ENCODE results near the gene MYO18B. TPM values are rescaled to one million over a fixed set of nuclear protein-coding genes. Genes with fewer than 3 reads are reported as not detected.

Gene MYO18B
- total and polyA plus RNA-seq, 2 donors (not counting 3 experiments of a cell fraction or from before 2014, with no cell fraction given) = 0.01 TPM; not detected in 1

GRCh38 chr22:25818541-25818940, 76.6 kb downstream of the MYO18B start:
- DNase-seq (ENCODE audit: low read depth, low spot score) = no peak
- Histone ChIP-seq H3K36me3 (ENCODE audit: control insufficient read depth in 2 of 2, extremely low read depth in 1 of 2, insufficient read depth in 2 of 2, low read length in 2 of 2) (no peaks in the 10 kb centered on the region), H3K4me1 (ENCODE audit: control insufficient read depth, extremely low read depth, insufficient read depth, low read length) (no peaks in the 10 kb centered on the region), H3K9me3 (replicated peaks; ENCODE audit: control insufficient read depth, insufficient read depth, low read length) (no peaks in the 10 kb centered on the region), H3K4me3 (replicated peaks in 1 of 3; ENCODE audit: insufficient read depth in 1 of 3, low read depth in 1 of 3, low read length in 3 of 3) (no peak overlapping the region), H3K9ac (replicated peaks; ENCODE audit: extremely low read depth, insufficient read depth, low read length) (no peak overlapping the region), H3K79me2 (ENCODE audit: control insufficient read depth, insufficient read depth, low read length) (no peaks in the 10 kb centered on the region), H2AFZ (ENCODE audit: low read depth, low read length) (no peak overlapping the region), H4K20me1 (replicated peaks; ENCODE audit: control insufficient read depth, extremely low read depth, insufficient read depth, low read length) (no peaks in the 10 kb centered on the region), H3K9me1 (replicated peaks; ENCODE audit: control insufficient read depth, extremely low read depth, insufficient read depth, low read length) (no peaks in the 10 kb centered on the region), H3K27me3 (ENCODE audit: control insufficient read depth in 2 of 2, insufficient read depth in 2 of 2, low read length in 2 of 2) (no peaks in the 10 kb centered on the region), H3K27ac (ENCODE audit: insufficient read depth, low read depth, low read length) (no peak overlapping the region), H3K4me2 (ENCODE audit: insufficient read depth, low read length) (no peak overlapping the region)
- intact Hi-C loops (cut with micrococcal nuclease) = no loop called here
- CTCF ChIA-PET = no interaction called here
- no TSS peak for BruUV-seq (replicated peaks)
- no peak for FAIRE-seq
- TF ChIP-seq EZH2 (IDR thresholded peaks at IDR 0.05; ENCODE audit: borderline replicate concordance, low read depth, low read length, severe bottlenecking) (no peak), GATA2 (IDR thresholded peaks at IDR 0.05; ENCODE audit: insufficient read depth, insufficient read length, low read depth, low read length) (no peak), POLR2AphosphoS5 (IDR thresholded peaks at IDR 0.05; ENCODE audit: insufficient read depth, low read depth, low read length) (no peak), MAX (IDR thresholded peaks at IDR 0.05; ENCODE audit: insufficient read depth, insufficient read length) (no peak), POLR2A (IDR thresholded peaks at IDR 0.05; ENCODE audit: low read depth, low read length) (no peak), MYC (IDR thresholded peaks at IDR 0.05; ENCODE audit: low read depth, low read length) (no peak), FOS (IDR thresholded peaks at IDR 0.05; ENCODE audit: borderline replicate concordance, insufficient read depth, low read length) (no peak), CTCF (IDR thresholded peaks at IDR 0.05; ENCODE audit: extremely low read depth in 1 of 2, insufficient read depth in 1 of 2, low read depth in 1 of 2, low read length in 2 of 2) (no peak), JUN (IDR thresholded peaks at IDR 0.05; ENCODE audit: borderline replicate concordance, insufficient read depth, insufficient read length, low read depth) (no peak)
- dilution Hi-C loops (cut with MboI; ENCODE audit: extremely low pct_ligation_motif_present, low sequenced_read_pairs) = no loop called here
- POLR2A ChIA-PET = no interaction called here

All from endothelial cell of umbilical vein (primary cell).